Measurements from ENCODE around the gene TMEM138. TPM values are rescaled to one million over a fixed set of nuclear protein-coding genes. Genes with fewer than 3 reads are reported as not detected.

TMEM138 gene
- total RNA-seq, 2 donors from 2014 or later = 15.8 to 35.3 TPM

GRCh38 chr11:61367406-61367805, 5.2 kb downstream of the TMEM138 start:
- Histone ChIP-seq H3K27me3 (no peaks in the 10 kb centered on the region), H3K27ac (no peak overlapping the region), H3K4me1 (peaks cover 17% of the 10 kb centered on the region), H3K4me3 (no peak overlapping the region), H3K9me3 (no peaks in the 10 kb centered on the region), H3K36me3 (replicated peaks in 1 of 2; ENCODE audit: insufficient read depth in 1 of 2, low read depth in 2 of 2) (peaks cover 0 to 22% of the 10 kb centered on the region in 2 donors)
- 69 to 77% methylated on average over 6 of the region's 6 CpGs for WGBS, 2 donors
- intact Hi-C loops (cut with DNase I) = no loop called here
- ATAC-seq = no peak
- TF ChIP-seq, protein P1, sequence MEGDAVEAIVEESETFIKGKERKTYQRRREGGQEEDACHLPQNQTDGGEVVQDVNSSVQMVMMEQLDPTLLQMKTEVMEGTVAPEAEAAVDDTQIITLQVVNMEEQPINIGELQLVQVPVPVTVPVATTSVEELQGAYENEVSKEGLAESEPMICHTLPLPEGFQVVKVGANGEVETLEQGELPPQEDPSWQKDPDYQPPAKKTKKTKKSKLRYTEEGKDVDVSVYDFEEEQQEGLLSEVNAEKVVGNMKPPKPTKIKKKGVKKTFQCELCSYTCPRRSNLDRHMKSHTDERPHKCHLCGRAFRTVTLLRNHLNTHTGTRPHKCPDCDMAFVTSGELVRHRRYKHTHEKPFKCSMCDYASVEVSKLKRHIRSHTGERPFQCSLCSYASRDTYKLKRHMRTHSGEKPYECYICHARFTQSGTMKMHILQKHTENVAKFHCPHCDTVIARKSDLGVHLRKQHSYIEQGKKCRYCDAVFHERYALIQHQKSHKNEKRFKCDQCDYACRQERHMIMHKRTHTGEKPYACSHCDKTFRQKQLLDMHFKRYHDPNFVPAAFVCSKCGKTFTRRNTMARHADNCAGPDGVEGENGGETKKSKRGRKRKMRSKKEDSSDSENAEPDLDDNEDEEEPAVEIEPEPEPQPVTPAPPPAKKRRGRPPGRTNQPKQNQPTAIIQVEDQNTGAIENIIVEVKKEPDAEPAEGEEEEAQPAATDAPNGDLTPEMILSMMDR (IDR thresholded peaks at IDR 0.05) = no peak
- no peak for TF ChIP-seq POLR2A (IDR thresholded peaks at IDR 0.05)
- DNase-seq = no peak

GRCh38 chr11:61368646-61369045, 6.5 kb downstream of the TMEM138 start:
- H3K27ac ChIP-seq = no peak overlapping the region
- intact Hi-C loops (cut with DNase I) = no loop called here
- H3K4me1 ChIP-seq = peaks cover 6% of the 10 kb centered on the region
- TF ChIP-seq, protein P1 (IDR thresholded peaks at IDR 0.05) = no peak
- no peak for ATAC-seq
- H3K36me3 ChIP-seq (replicated peaks in 1 of 2; ENCODE audit: insufficient read depth in 1 of 2, low read depth in 2 of 2) = peaks cover 0 to 22% of the 10 kb centered on the region in 2 donors
- no peaks in the 10 kb centered on the region for H3K27me3 ChIP-seq
- no peaks in the 10 kb centered on the region for H3K9me3 ChIP-seq
- DNase-seq = no peak
- WGBS, 2 donors = 89 to 96% methylated on average over 7 of the region's 7 CpGs
- H3K4me3 ChIP-seq = no peak overlapping the region

GRCh38 chr11:61369372-61370348, 7.5 kb downstream of the TMEM138 start:
- no peak for TF ChIP-seq POLR2A (IDR thresholded peaks at IDR 0.05)
- H3K36me3 ChIP-seq (replicated peaks in 1 of 2; ENCODE audit: insufficient read depth in 1 of 2, low read depth in 2 of 2) = peaks cover 0 to 22% of the 10 kb centered on the region in 2 donors
- ATAC-seq (peak; percentile 80), DNase-seq (peak; percentile 30 to 75 (median 58))
- WGBS, 2 donors = 55 to 64% methylated on average over 7 to 9 of the region's 9 CpGs
- H3K9me3 ChIP-seq = no peaks in the 10 kb centered on the region
- no peaks in the 10 kb centered on the region for H3K27me3 ChIP-seq
- no peak overlapping the region for H3K4me3 ChIP-seq
- H3K4me1 ChIP-seq = peaks cover 5% of the 10 kb centered on the region
- intact Hi-C loops (cut with DNase I) = no loop called here
- no peak overlapping the region for H3K27ac ChIP-seq

DNA sequence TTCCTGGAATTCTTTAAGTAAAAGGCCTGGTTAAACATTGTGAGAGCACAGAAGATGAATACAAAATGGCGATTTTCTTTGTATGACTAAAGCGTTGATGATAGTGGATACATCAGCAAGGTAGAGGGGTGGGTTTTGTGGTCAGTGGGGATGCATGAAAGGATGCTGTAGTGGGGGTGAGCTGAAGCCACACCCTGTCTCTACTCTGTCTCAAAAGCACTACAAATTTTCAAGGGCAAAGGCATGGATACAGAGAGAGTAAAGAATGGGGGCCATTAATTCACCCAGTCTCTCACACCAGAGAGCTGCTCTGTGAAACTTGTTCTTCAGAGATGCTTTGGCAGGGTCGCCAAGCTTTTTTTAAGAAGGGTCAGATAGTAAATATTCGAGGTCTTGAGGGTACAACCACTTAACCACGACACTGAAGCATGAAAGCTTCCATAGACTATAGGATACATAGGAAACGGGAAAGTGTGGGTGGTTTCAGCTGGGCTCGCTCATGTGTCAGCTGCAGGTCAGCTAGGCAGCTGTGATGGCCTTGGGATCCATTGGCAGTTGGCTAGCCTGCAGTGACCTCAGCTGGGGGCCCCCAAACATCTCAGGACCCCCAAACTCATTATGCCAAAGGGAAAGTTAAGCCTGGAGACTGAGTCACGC, 8.3 kb downstream of the TMEM138 start:
- no peak overlapping the region for H3K27ac ChIP-seq
- H3K4me3 ChIP-seq = no peak overlapping the region
- intact Hi-C loops (cut with DNase I) = no loop called here
- ATAC-seq (no peak), DNase-seq (no peak)
- peaks cover 5% of the 10 kb centered on the region for H3K4me1 ChIP-seq
- peaks cover 0 to 22% of the 10 kb centered on the region in 2 donors for H3K36me3 ChIP-seq (replicated peaks in 1 of 2; ENCODE audit: insufficient read depth in 1 of 2, low read depth in 2 of 2)
- no peaks in the 10 kb centered on the region for H3K27me3 ChIP-seq
- 87 to 94% methylated on average over 8 of the region's 8 CpGs for WGBS, 2 donors
- no peaks in the 10 kb centered on the region for H3K9me3 ChIP-seq
- TF ChIP-seq, protein P1 (IDR thresholded peaks at IDR 0.05) = no peak
- no peak for TF ChIP-seq POLR2A (IDR thresholded peaks at IDR 0.05)

- TF ChIP-seq, protein P1 (IDR thresholded peaks at IDR 0.05) = no peak
- no peak for TF ChIP-seq POLR2A (IDR thresholded peaks at IDR 0.05)
- Histone ChIP-seq H3K9me3 (no peaks in the 10 kb centered on the region), H3K27me3 (no peaks in the 10 kb centered on the region), H3K27ac (no peak overlapping the region), H3K36me3 (replicated peaks in 1 of 2; ENCODE audit: insufficient read depth in 1 of 2, low read depth in 2 of 2) (peaks cover 0 to 7% of the 10 kb centered on the region in 2 donors), H3K4me1 (peaks cover 5% of the 10 kb centered on the region), H3K4me3 (no peak overlapping the region)
- ATAC-seq (no peak), DNase-seq (no peak)
- WGBS, 2 donors = 74 to 77% methylated on average over 8 of the region's 8 CpGs
- intact Hi-C loops (cut with DNase I) = no loop called here
Observed at GRCh38 chr11:61372659-61373420, 10.7 kb downstream of the TMEM138 start.

All from body of pancreas (tissue), 4 donors.